IPS-18c (cell line): ENCODE results near the gene PIF1.

Experiments used
- H3K4me3 ChIP-seq: 2 replicates; pipeline ENCODE4 v1.7.0; 2013; ENCODE audit warnings: low read depth, mild to moderate bottlenecking, low read length, moderate library complexity; ENCODE audit not compliant: insufficient read depth
- H3K9me3 ChIP-seq: one replicate; pipeline ENCODE4 v1.6.1; 2013; ENCODE audit warnings: mild to moderate bottlenecking, low read length, moderate library complexity; ENCODE audit not compliant: control insufficient read depth, insufficient read depth

The PIF1 gene

DNA sequence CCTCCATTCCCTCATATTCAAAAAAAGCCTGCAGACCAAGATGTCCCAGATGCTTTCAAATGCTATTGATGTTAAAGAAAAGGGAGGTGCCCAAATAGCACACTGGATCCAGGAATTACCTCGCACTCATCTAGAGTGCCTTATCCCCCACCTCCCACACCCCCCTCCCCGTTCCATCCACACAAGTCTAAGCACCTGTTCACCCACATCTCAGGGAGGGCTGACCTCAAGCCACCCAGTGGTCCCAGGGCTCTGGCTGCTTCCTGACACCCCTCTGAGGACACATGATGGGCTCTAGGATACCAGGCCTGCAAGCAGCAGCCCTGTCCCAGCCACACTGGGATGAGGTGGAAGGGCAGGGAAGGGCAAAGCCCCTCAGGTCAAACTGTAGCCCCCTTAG, 54.8 kb downstream of the PIF1 start:
- Histone ChIP-seq H3K4me3 (no peak overlapping the region; the same call in 1 of the 2 replicates), H3K9me3 (no peaks in the 10 kb centered on the region)

DNA sequence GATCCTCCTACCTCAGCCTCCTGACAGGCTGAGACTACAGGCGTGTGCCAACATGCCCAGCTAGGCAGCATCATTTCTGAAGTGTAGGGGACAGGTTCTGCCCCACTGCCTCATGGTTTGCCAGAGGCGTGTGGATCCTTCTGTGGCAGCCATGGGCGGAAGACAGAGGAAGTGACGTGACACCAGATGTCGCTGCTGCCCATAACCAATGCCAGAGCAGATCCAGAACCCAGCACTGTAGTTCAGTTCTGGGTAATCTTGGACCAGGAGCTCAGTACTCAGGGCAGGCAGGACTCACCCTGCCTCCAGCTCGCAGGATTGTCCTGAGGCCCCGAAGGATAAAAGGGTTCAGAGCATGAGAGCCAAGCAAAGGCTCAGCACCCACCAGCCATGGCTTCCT, 58.2 kb downstream of the PIF1 start:
- Histone ChIP-seq H3K4me3 (no peak overlapping the region), H3K9me3 (no peaks in the 10 kb centered on the region)

DNA sequence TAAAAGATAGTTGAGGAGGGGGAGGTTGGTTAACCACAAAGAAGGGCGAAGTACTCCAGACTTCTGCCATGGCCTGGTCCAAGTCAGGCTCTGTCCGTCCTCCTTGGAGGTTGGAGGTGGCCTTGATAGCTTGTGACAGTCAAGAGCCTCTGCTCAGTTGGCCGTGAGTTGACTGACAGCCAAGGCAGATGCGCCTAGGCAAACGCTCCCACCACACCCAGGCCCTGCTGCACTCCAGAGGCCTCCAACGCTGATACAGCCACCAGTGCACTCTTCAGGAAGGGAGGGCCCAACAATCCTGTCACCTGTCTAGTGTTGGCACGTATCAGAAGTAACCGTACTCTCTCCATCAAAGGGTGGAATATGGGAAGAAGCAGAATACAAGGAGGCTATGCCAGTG, 59.4 kb downstream of the PIF1 start:
- H3K4me3 ChIP-seq: no peak overlapping the region
- H3K9me3 ChIP-seq: no peaks in the 10 kb centered on the region
